Cardiac fibroblast (primary cell): ENCODE results near the gene MTFMT.

Experiments used
- DNase-seq, 2 donors: peaks; one replicate each; pipeline versions ENCODE4 v3.0.0 to v3.0.0-alpha.2; 2010; ENCODE audit warnings: low read depth in 2 of 2
- H3K4me3 ChIP-seq, 2 donors: replicated peaks in 1 of 2; 1 replicate in 1 of 2; 2 replicates in 1 of 2; pipeline ENCODE4 v1.5.1; 2011; ENCODE audit warnings: low read depth in 2 of 2, low read length in 2 of 2, mild to moderate bottlenecking in 2 of 2, moderate library complexity in 1 of 2
- TF ChIP-seq, protein P1 (sequence below): IDR thresholded peaks from one replicate; pipeline ENCODE4 v1.5.1; 2011; ENCODE audit warnings: low read depth, mild to moderate bottlenecking, low read length, inconsistent platforms

MTFMT gene

DNA sequence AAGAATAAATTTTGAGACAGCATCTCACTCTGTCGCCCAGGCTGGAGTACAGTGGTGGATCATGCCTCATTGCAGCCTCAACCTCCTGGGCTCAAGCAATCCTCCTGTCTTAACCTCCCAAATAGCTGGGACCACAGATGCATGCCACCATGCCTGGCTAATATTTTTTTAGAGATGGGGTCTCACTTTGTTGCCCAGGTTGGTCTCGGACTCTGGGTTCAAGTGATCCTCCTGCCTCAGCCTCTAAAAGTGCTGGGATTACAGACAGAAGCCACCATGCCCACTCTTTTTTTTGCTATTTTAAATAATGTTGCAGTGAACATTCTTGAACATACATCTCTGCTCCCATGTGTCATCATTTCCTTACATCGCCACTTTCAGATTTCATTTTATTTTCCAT is 9.0 kb upstream of the MTFMT start:
- TF ChIP-seq, protein P1, sequence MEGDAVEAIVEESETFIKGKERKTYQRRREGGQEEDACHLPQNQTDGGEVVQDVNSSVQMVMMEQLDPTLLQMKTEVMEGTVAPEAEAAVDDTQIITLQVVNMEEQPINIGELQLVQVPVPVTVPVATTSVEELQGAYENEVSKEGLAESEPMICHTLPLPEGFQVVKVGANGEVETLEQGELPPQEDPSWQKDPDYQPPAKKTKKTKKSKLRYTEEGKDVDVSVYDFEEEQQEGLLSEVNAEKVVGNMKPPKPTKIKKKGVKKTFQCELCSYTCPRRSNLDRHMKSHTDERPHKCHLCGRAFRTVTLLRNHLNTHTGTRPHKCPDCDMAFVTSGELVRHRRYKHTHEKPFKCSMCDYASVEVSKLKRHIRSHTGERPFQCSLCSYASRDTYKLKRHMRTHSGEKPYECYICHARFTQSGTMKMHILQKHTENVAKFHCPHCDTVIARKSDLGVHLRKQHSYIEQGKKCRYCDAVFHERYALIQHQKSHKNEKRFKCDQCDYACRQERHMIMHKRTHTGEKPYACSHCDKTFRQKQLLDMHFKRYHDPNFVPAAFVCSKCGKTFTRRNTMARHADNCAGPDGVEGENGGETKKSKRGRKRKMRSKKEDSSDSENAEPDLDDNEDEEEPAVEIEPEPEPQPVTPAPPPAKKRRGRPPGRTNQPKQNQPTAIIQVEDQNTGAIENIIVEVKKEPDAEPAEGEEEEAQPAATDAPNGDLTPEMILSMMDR, result no peak
- no peak for DNase-seq
- H3K4me3 ChIP-seq, result no peak overlapping the region

DNA sequence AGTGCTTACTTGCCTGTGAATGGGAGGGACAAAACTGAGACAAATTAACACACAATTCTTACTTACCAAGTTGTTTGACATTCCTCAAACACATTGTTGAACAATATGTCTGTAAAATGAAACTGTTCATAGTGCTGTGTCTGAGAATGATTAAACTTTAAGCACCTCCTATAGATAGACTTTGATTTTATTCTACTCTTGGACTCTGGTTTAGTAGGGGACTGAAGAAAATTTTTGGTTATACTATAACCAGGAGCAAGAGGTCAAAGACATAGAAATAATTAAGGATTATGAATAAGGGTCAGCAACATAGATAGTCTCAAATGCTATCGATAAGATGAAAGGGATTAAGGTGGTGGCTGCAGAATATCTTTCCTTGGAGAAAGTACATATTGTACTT is 7.9 kb upstream of the MTFMT start:
- no peak for DNase-seq
- TF ChIP-seq, protein P1, result no peak
- H3K4me3 ChIP-seq, result no peak overlapping the region

DNA sequence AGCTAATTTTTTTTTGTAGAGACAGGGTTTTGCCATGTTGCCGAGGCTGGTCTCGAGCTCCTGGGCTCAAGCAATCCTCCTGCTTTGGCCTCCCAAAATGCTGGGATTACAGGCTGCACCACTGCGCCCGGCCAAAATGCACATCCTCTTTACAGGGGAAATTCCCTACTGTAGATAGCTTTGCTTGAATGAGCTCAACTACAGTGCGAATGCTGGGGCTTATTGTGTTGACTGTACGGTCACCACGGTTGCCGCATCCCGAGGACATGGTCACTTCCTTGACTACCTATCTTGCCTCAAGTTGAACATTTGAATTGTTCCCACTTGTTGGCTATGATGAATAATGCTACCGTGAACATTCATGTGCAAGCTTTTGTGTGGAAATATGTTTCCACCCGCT is 5.3 kb upstream of the MTFMT start:
- TF ChIP-seq, protein P1, result no peak
- no peak overlapping the region for H3K4me3 ChIP-seq
- DNase-seq, result no peak

DNA sequence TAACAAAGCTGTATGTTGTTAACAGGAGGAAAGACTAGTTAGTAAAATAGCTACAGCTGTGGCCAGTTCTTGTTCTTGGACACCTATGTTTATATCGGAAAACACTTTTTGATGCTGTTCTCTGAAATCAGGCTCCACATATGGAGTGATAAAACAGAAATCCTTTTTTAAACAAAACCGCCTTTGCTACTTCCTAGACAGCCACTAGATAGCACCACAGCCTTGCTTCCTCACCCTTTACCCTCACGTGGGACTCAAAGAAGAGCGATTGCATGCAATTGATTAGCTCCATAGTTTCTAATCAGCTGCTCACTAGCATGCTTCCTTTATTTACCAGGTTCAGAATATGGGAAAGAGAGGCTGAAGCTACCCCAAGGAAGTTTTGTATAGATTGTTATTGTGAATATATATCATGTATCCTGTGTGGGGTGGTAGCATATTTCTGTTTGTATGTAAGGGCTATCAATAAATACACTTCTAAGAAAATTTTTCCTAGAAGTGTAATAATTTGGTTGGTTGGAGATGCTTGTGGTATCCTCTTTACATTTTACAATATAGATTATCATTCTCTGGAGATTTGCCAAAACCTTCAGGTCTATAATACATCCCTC is 4.3 kb upstream of the MTFMT start:
- H3K4me3 ChIP-seq, result no peak overlapping the region
- TF ChIP-seq, protein P1, result peak; percentile 63
- peak; percentile 63 to 68 for DNase-seq

DNA sequence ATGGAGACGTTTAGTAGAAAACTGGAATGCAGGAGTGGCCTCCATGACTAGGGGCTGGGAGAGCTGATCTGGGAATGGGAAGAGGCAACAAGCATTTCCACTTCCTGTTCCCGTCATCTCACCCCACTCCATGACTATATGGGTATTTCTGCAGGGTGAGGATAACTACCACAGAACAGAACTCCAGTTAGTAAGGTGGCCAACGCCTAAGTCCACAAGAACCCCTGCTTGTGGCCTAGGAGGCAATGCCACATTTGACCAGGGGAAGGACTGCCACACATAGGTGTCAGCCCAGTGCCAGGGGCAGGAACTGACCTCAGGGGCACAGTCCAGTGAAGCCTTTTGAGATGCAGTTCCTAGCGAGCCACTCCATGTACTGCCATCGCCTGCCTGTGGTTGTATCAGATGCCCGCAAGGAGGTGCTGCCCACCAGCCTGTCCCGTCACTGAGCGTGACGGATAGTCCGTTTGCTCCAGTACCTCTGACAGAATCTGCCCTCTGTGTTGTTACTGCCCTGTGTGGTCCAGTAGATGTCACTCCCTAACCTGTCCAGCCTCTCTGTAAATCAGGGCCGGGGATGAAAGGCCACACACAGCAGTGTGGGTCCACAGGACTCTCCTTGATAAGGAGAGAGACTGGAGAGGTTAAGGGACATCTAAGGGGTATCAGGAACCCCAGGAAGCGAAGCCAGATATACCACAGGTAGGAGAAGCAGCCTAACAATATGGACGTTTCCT is 3.5 kb upstream of the MTFMT start:
- no peak overlapping the region for H3K4me3 ChIP-seq
- DNase-seq, result peak; percentile 61 to 63
- TF ChIP-seq, protein P1, result peak; percentile 61

DNA sequence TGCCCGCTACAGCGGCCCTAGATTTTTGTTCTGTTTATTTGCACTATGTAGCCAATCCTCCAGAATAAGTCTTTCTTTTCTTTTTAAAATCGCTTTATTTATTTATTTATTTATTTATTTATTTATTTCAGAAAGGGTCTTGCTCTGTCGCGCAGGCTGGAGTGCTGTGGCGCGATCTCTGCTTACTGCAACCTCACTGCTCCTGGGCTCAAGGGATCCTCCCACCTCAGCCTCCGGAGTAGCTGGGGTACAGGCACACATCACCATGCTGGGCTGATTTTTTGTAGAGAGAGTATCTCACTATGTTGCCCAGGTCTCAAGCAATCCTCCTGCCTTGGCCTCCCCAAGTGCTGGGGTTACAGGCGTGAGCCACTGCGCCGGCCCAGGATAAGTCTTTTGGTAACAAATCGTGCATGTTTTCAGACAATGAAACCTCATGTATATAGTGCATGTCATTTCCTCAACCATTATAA is 333 bp upstream of the MTFMT start:
- H3K4me3 ChIP-seq, result peak overlapping the region in 1 of 2 donors; percentile 92
- TF ChIP-seq, protein P1, result no peak
- no peak for DNase-seq
